ENCODE measurements around the gene SRBD1. TPM values are rescaled to one million over a fixed set of nuclear protein-coding genes. Genes with fewer than 3 reads are reported as not detected.

The SRBD1 gene
- total and polyA plus RNA-seq, 2 experiments from 2014 or later: 27.4 to 46.3 TPM

Small RNAs within 50 kb of the gene (small RNA-seq; reads per million reads assigned to genes)
- not detected for gene RN7SL414P (ENCODE audit: low replicate concordance)

Other genes with a start within 250 kb of the SRBD1 start
- 0.94 and 2.7 TPM in 2 replicates for gene PRKCE, start 40.4 kb upstream of the SRBD1 start, total RNA-seq (2014; rRNA removed; shearing (Covaris generic))
- 0.82 and 1.2 TPM in 2 replicates for gene PRKCE, start 40.4 kb upstream of the SRBD1 start, polyA plus RNA-seq (2016; fragmentation: Nextera tagmentation; extraction: Ambion mirVana)